ENCODE measurements around the gene BICD1. TPM values are rescaled to one million over a fixed set of nuclear protein-coding genes. Genes with fewer than 3 reads are reported as not detected.

BICD1 gene
- total RNA-seq, 1 experiment from 2014 or later: 9.2 TPM

DNA sequence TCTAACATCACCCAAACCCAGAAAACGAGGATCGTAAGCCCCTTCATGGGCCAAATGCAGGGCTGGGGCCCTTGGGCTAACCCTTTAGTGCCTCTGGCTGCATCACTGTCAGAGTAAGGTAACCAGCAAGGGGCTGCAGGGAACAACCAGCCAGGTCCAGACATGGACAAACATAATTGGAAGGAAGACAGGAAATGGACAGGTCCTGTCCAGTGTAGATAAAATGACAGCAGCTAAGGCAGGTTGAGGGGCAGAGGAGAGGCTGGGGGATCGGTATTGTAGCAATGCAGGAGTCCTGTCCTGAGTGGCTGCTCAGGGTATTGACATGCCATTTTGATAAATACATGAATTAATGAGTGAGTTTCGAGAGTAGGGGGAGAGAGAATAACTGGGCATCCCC is 29.8 kb downstream of the BICD1 start:
- no peak overlapping the region for H3K9ac ChIP-seq (ENCODE audit: low read length)
- H3K4me3 ChIP-seq (ENCODE audit: low read length): no peak overlapping the region
- H3K79me2 ChIP-seq (ENCODE audit: low read length): peaks cover 21% of the 10 kb centered on the region
- no peaks in the 10 kb centered on the region for H3K9me2 ChIP-seq (replicated peaks; ENCODE audit: low read length)
- no peaks in the 10 kb centered on the region for H3K9me3 ChIP-seq (ENCODE audit: low read length)
- ChIA-PET POLR2A (ENCODE audit: unreplicated experiment) (no interaction called here), CTCF (interaction anchor here (0.5 kb wide), 1 partner anchor 24 kb away, joined by 3 read pairs; no protein-coding TSS in a partner anchor)
- intact Hi-C loops (cut with micrococcal nuclease): no loop called here
- H3K36me3 ChIP-seq (ENCODE audit: low read depth, low read length): no peaks in the 10 kb centered on the region
- no peak for DNase-seq
- H3F3A ChIP-seq (ENCODE audit: low read length, unreplicated experiment): peaks cover 4% of the 10 kb centered on the region
- no peak for ATAC-seq
- no peaks in the 10 kb centered on the region for H3K27me3 ChIP-seq (ENCODE audit: low read length)
- H3K4me2 ChIP-seq (ENCODE audit: low read length): no peak overlapping the region
- H3K27ac ChIP-seq (ENCODE audit: low read length): no peak overlapping the region
- H4K20me1 ChIP-seq (ENCODE audit: low read length): no peaks in the 10 kb centered on the region
- no peak for TF ChIP-seq EZH2phosphoT487 (IDR thresholded peaks at IDR 0.05; ENCODE audit: borderline replicate concordance, low read length)
- no peak for TF ChIP-seq EZH2 (IDR thresholded peaks at IDR 0.05; ENCODE audit: low read length, unreplicated experiment)
- TF ChIP-seq, protein P1, sequence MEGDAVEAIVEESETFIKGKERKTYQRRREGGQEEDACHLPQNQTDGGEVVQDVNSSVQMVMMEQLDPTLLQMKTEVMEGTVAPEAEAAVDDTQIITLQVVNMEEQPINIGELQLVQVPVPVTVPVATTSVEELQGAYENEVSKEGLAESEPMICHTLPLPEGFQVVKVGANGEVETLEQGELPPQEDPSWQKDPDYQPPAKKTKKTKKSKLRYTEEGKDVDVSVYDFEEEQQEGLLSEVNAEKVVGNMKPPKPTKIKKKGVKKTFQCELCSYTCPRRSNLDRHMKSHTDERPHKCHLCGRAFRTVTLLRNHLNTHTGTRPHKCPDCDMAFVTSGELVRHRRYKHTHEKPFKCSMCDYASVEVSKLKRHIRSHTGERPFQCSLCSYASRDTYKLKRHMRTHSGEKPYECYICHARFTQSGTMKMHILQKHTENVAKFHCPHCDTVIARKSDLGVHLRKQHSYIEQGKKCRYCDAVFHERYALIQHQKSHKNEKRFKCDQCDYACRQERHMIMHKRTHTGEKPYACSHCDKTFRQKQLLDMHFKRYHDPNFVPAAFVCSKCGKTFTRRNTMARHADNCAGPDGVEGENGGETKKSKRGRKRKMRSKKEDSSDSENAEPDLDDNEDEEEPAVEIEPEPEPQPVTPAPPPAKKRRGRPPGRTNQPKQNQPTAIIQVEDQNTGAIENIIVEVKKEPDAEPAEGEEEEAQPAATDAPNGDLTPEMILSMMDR (conservative IDR thresholded peaks at IDR 0.05; ENCODE audit: low read depth, low read length): no peak
- BruUV-seq (replicated peaks): no TSS peak
- H2AFZ ChIP-seq (ENCODE audit: low read length): no peak overlapping the region
- H3K4me1 ChIP-seq (ENCODE audit: insufficient read depth, low read length): peaks cover 8% of the 10 kb centered on the region

DNA sequence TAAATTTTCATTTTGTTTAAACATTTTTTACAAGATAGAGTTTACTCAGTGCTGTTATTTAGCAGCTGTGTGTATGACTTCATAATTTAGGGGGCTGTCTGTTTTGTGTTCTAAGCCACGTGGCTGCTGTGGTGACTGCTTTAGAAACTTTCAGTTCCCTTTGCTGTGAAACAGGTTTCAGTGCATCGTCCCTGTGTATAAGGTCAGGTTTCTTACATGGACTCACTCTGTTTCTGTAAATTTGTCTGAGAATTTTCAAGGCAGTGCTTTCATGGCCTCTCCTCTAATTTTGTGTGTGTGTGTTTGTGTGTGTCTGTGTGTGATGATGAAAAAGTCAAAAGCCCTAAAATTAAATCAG is 32.4 kb downstream of the BICD1 start:
- TF ChIP-seq EZH2phosphoT487 (IDR thresholded peaks at IDR 0.05; ENCODE audit: borderline replicate concordance, low read length) (no peak), EZH2 (IDR thresholded peaks at IDR 0.05; ENCODE audit: low read length, unreplicated experiment) (no peak)
- TF ChIP-seq, protein P1 (conservative IDR thresholded peaks at IDR 0.05; ENCODE audit: low read depth, low read length): no peak
- no peak overlapping the region for H3K27ac ChIP-seq (ENCODE audit: low read length)
- no peaks in the 10 kb centered on the region for H3K9me3 ChIP-seq (ENCODE audit: low read length)
- intact Hi-C loops (cut with micrococcal nuclease): no loop called here
- no peaks in the 10 kb centered on the region for H3K27me3 ChIP-seq (ENCODE audit: low read length)
- H4K20me1 ChIP-seq (ENCODE audit: low read length): no peaks in the 10 kb centered on the region
- no peak overlapping the region for H2AFZ ChIP-seq (ENCODE audit: low read length)
- no peaks in the 10 kb centered on the region for H3K9me2 ChIP-seq (replicated peaks; ENCODE audit: low read length)
- POLR2A ChIA-PET (ENCODE audit: unreplicated experiment): no interaction called here
- ATAC-seq: no peak
- no peak overlapping the region for H3K9ac ChIP-seq (ENCODE audit: low read length)
- CTCF ChIA-PET: no interaction called here
- no TSS peak for BruUV-seq (replicated peaks)
- no peak overlapping the region for H3K4me3 ChIP-seq (ENCODE audit: low read length)
- peaks cover 3% of the 10 kb centered on the region for H3F3A ChIP-seq (ENCODE audit: low read length, unreplicated experiment)
- no peak overlapping the region for H3K4me2 ChIP-seq (ENCODE audit: low read length)
- H3K36me3 ChIP-seq (ENCODE audit: low read depth, low read length): no peaks in the 10 kb centered on the region
- DNase-seq: no peak
- H3K79me2 ChIP-seq (ENCODE audit: low read length): peaks cover 31% of the 10 kb centered on the region
- peaks cover 7% of the 10 kb centered on the region for H3K4me1 ChIP-seq (ENCODE audit: insufficient read depth, low read length)

DNA sequence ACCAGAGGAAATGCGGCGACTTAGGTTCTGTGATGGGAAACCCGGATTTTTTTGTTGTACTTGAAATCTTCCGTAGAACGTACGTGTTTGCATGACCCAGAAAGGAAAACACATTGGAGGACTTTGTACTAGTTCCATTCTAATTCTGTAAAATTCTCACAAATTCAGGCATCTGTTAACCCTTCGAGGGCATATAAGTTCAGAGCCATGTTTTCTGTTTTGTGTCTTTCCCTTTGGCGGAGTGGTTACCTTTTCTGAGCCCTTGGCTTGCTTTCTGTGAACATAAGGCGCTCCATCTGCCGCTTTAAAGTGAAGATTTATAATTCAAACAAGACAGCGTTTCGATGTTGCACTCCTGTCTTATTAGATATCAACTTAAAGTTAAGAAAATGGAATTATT is 34.2 kb downstream of the BICD1 start:
- no TSS peak for BruUV-seq (replicated peaks)
- POLR2A ChIA-PET (ENCODE audit: unreplicated experiment): no interaction called here
- no peak for ATAC-seq
- Histone ChIP-seq H3F3A (ENCODE audit: low read length, unreplicated experiment) (no peaks in the 10 kb centered on the region), H2AFZ (ENCODE audit: low read length) (no peak overlapping the region), H3K9ac (ENCODE audit: low read length) (no peak overlapping the region), H4K20me1 (ENCODE audit: low read length) (no peaks in the 10 kb centered on the region), H3K4me1 (ENCODE audit: insufficient read depth, low read length) (no peaks in the 10 kb centered on the region), H3K27ac (ENCODE audit: low read length) (no peak overlapping the region), H3K9me2 (replicated peaks; ENCODE audit: low read length) (no peaks in the 10 kb centered on the region), H3K9me3 (ENCODE audit: low read length) (no peaks in the 10 kb centered on the region), H3K27me3 (ENCODE audit: low read length) (no peaks in the 10 kb centered on the region), H3K36me3 (ENCODE audit: low read depth, low read length) (no peaks in the 10 kb centered on the region), H3K4me2 (ENCODE audit: low read length) (no peak overlapping the region), H3K4me3 (ENCODE audit: low read length) (no peak overlapping the region), H3K79me2 (ENCODE audit: low read length) (peaks cover 25% of the 10 kb centered on the region; the same call in 1 of the 2 replicates)
- no peak for DNase-seq
- TF ChIP-seq EZH2phosphoT487 (IDR thresholded peaks at IDR 0.05; ENCODE audit: borderline replicate concordance, low read length): no peak
- TF ChIP-seq, protein P1 (conservative IDR thresholded peaks at IDR 0.05; ENCODE audit: low read depth, low read length): no peak
- no peak for TF ChIP-seq EZH2 (IDR thresholded peaks at IDR 0.05; ENCODE audit: low read length, unreplicated experiment)
- CTCF ChIA-PET: no interaction called here
- intact Hi-C loops (cut with micrococcal nuclease): no loop called here
